ENCODE results near the gene NBPF12.
"Not testable (repeated sequence)": the region's sequence is repeated elsewhere in the genome, so short reads cannot be mapped to it uniquely, and the experiment has no call there.

- TF ChIP-seq CTCF (IDR thresholded peaks at IDR 0.05; ENCODE audit: insufficient read depth, low read length, poor library complexity, severe bottlenecking); EZH2phosphoT487 (conservative IDR thresholded peaks at IDR 0.05; ENCODE audit: low read length): not testable (repeated sequence)
These were observed 15.5 kb upstream of the NBPF12 start for GRCh38 chr1:146922614-146923013.
